HL-60 (cell line): Measurements from ENCODE around the gene CREB5.

ENCODE experiments used
- GABPA ChIP-seq: IDR thresholded peaks from 2 replicates; pipeline ENCODE4 v1.6.1; 2012; ENCODE audit warnings: low read depth
- POLR2AphosphoS5 ChIP-seq: IDR thresholded peaks from 2 replicates; pipeline ENCODE4 v1.6.1; 2012; ENCODE audit warnings: low read depth
- TF ChIP-seq, protein P1 (sequence below): IDR thresholded peaks from one replicate; pipeline ENCODE4 v1.5.1; 2011; ENCODE audit warnings: low read length, control low read depth, inconsistent platforms; ENCODE audit not compliant: insufficient read depth

DNA sequence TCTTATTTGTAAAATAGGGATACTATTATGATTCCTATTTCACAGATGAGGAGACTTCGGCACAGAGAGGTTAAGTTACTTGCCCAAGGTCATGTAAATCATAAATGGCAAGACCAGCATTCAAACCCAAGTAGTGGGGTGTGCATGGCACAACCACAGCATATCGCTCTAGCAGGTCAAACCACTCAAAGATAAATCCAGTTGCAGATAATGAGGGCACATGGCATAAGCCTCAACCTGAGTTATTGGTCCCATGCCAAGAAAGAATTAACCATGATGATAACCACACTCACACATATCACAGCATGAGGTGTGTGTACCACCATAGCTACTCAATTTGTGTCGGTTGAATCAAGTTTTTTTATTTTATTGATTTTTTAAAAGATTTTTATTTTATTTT lies 180.5 kb downstream of the CREB5 start:
- TF ChIP-seq, protein P1, sequence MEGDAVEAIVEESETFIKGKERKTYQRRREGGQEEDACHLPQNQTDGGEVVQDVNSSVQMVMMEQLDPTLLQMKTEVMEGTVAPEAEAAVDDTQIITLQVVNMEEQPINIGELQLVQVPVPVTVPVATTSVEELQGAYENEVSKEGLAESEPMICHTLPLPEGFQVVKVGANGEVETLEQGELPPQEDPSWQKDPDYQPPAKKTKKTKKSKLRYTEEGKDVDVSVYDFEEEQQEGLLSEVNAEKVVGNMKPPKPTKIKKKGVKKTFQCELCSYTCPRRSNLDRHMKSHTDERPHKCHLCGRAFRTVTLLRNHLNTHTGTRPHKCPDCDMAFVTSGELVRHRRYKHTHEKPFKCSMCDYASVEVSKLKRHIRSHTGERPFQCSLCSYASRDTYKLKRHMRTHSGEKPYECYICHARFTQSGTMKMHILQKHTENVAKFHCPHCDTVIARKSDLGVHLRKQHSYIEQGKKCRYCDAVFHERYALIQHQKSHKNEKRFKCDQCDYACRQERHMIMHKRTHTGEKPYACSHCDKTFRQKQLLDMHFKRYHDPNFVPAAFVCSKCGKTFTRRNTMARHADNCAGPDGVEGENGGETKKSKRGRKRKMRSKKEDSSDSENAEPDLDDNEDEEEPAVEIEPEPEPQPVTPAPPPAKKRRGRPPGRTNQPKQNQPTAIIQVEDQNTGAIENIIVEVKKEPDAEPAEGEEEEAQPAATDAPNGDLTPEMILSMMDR, result no peak
- no peak for TF ChIP-seq POLR2AphosphoS5
- TF ChIP-seq GABPA, result no peak
